LNCaP clone FGC (cell line): ENCODE data around the gene TICRR.

Experiments used
- DNase-seq: peaks from one replicate; pipeline ENCODE4 v3.0.0-alpha.2; 2011; ENCODE audit warnings: low read depth
- H3K4me3 ChIP-seq: 2 replicates; pipeline ENCODE4 v1.5.1; 2011; ENCODE audit warnings: mild to moderate bottlenecking, low read depth, low read length, control low read depth
- TF ChIP-seq, protein P1 (sequence below): IDR thresholded peaks from 2 replicates; pipeline ENCODE4 v1.5.1; 2012; ENCODE audit warnings: mild to moderate bottlenecking; ENCODE audit not compliant: control insufficient read depth, insufficient read depth; ENCODE audit errors: extremely low read depth

Gene TICRR

DNA sequence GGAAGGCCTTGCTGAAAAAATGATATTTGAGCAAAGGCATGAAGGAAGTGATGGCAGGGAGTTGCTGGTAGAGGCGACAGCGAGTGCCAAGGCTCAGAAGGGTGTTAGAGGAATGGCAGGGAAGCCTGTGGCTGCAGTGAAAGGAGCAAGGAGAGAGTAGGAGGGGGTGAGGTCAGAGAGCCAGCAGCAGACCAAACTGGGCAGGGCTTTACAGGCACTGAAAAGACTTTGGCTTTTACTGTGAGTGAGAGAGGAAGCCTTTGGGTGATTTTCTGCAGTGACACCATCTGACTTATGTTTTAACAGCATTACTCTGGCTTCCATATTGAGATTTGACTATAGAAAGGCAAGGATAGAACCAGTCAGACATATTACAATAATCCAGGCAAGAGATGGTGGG is 11.4 kb downstream of the TICRR start:
- TF ChIP-seq, protein P1, sequence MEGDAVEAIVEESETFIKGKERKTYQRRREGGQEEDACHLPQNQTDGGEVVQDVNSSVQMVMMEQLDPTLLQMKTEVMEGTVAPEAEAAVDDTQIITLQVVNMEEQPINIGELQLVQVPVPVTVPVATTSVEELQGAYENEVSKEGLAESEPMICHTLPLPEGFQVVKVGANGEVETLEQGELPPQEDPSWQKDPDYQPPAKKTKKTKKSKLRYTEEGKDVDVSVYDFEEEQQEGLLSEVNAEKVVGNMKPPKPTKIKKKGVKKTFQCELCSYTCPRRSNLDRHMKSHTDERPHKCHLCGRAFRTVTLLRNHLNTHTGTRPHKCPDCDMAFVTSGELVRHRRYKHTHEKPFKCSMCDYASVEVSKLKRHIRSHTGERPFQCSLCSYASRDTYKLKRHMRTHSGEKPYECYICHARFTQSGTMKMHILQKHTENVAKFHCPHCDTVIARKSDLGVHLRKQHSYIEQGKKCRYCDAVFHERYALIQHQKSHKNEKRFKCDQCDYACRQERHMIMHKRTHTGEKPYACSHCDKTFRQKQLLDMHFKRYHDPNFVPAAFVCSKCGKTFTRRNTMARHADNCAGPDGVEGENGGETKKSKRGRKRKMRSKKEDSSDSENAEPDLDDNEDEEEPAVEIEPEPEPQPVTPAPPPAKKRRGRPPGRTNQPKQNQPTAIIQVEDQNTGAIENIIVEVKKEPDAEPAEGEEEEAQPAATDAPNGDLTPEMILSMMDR, result no peak
- H3K4me3 ChIP-seq, result no peak overlapping the region
- no peak for DNase-seq

DNA sequence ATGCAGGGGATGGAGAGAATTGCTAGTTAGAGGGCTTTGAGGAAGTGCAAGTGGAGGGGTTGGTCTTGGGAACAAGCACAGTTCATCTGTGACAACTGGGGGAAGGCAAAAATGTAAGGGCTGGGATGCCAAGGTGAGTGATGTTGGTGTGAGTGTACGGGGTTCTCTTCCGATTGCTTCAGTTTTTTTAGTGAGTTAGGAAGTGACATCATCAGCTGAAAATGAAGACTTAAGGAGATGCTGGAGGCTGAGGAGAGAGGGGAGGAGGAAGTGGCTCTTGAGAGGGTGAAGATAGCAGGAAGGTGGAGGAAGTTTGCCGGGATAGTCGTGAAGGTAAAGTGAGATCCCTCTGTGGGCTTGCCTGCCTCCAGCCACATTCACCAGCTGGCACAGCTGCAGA is 12.7 kb downstream of the TICRR start:
- TF ChIP-seq, protein P1, result no peak
- DNase-seq, result no peak
- H3K4me3 ChIP-seq, result no peak overlapping the region

DNA sequence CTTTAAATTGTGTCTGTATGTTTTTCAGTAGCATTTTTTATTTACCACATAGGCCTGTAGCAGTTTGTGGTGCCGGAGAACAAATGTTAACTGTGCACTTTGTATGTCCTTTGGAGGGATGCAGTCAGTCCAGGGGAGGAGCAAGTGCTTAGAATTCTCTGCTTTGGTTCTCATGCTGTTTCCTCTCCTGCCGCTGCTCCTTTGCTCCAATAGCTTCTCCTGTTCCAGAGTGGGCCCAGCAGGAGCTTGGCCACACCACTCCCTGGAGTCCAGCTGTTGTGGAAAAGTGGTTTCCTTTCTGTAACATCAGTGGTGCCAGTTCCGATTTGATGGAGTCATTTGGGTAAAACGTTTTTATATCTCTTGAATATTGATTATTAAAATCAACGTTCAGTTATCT is 16.6 kb downstream of the TICRR start:
- no peak for DNase-seq
- TF ChIP-seq, protein P1, result no peak
- no peak overlapping the region for H3K4me3 ChIP-seq

DNA sequence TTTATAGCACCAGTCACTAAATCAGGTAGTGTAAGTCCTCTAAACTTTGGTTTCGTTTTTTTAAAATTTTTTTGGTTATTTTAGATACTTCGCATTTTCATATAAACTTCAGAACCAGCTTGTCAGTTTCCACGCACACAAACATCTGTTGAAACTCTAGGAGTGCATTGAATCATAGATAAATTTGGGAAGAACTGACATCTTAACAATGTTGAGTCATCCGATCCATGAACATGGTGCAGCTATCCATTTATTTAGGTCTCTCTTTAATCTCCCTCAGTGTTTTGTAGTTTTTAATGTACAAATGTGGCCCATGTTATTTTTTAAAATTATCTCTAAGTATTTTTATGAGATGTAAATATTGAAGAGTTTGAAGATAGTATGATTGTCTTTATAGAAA is 17.7 kb downstream of the TICRR start:
- TF ChIP-seq, protein P1, result no peak
- DNase-seq, result no peak
- no peak overlapping the region for H3K4me3 ChIP-seq

DNA sequence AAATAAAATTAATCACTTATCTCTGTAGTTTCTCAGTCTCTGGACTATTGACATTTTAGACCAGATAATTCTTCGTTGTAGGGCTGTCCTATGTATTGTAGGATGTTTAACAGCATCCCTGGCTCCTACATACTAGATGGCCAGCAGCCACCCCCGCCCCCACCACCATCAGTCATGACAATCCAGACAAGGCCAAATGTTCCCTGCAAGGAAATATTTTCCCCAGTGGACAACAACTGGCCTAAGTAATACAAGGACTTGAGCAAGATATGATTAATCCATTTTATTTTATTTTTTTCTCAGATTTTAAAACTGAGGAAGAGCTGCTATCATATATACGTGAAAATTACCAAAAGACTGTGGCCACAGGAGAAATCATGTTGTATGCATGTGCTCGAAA is 23.8 kb downstream of the TICRR start:
- no peak for DNase-seq
- TF ChIP-seq, protein P1, result no peak

DNA sequence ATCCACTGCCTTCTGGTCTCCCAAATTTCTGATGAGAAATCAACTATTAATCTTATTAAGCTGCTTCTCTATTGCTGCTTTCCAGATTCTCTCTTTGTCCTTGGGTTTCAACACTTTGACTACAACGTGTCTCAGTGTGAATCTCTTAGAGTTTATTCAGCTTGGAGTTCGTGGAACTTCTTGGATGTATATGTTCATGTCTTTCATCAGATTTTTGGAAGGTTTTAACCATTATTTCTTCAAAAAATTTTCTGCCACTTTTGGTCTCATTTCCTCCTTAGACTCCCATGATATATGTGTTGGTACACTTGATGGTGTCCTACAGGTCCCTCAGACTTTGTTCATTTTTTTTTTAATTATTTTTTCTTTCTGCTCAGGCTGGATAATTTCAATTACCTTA is 36.0 kb downstream of the TICRR start:
- H3K4me3 ChIP-seq, result no peak overlapping the region
- TF ChIP-seq, protein P1, result no peak
- DNase-seq, result no peak

More for the DNA sequence above, 23.8 kb downstream of the TICRR start:
- H3K4me3 ChIP-seq, result no peak overlapping the region

DNA sequence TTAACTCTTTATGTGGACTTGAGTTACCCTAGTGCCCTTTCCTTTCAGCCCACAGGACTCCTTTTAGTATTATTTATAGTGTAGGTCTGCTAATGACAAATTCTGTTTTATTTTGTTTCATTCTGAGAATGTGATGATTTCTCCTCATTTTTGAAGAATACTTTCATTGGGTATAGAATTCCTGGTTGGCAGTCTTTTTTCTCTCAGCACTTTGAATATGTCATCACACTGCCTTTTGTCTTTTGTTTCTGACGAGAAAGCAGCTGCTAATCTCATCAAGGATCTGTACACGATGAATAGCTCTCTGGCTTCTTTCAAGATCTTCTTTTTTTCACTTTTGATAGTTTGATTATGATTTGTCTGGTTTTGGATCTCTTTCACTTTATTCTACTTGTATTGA is 37.8 kb downstream of the TICRR start:
- TF ChIP-seq, protein P1, result no peak
- DNase-seq, result no peak
- H3K4me3 ChIP-seq, result no peak overlapping the region
